Skin epidermis (tissue), 12 donors: ENCODE data around the gene GDI1.

Source experiments
- H3K27ac ChIP-seq, 21 experiments: fragments of 200-600 bp; sonication (generic) in 11 of 21; one replicate each; pipeline ENCODE4 v1.5.0; 2020; ENCODE audit warnings: mild to moderate bottlenecking in 3 of 21, inconsistent platforms in 2 of 21, moderate library complexity in 2 of 21
- H3K4me3 ChIP-seq, 7 experiments: fragments of 200-600 bp; sonication (generic) in 2 of 7; one replicate each; pipeline ENCODE4 v1.5.0; 2020; ENCODE audit warnings: inconsistent platforms in 2 of 7, mild to moderate bottlenecking in 2 of 7, moderate library complexity in 1 of 7

Gene GDI1

GRCh38 chrX:154457491-154458115 is 20.6 kb downstream of the GDI1 start:
- H3K27ac ChIP-seq, result peak overlapping the region in 18 of 21 experiments; percentile 45 to 89 (median 76)
- peak overlapping the region; percentile 23 to 59 (median 55) for H3K4me3 ChIP-seq

- Histone ChIP-seq H3K27ac (peak within 1 kb of the TSS in 20 of 21 experiments; percentile 10 to 89 (median 75)), H3K4me3 (peak within 1 kb of the TSS; percentile 34 to 59 (median 55))
Observed at GRCh38 chrX:154458116-154458953, 21.4 kb downstream of the GDI1 start, which contains the start of gene PLXNA3. Gene PLXNA3 (plus strand): TSS chrX:154458281. CDS start chrX:154460184, 1,903 bp downstream.

GRCh38 chrX:154458954-154459778 is 22.2 kb downstream of the GDI1 start:
- Histone ChIP-seq H3K27ac (peak overlapping the region in 17 of 21 experiments; percentile 10 to 89 (median 76)), H3K4me3 (peak overlapping the region; percentile 34 to 59 (median 55))

GRCh38 chrX:154459832-154460231 is 22.9 kb downstream of the GDI1 start:
- H3K4me3 ChIP-seq, result peak overlapping the region; percentile 0 to 59 (median 55)

GRCh38 chrX:154460326-154460725 is 23.4 kb downstream of the GDI1 start:
- peak overlapping the region in 2 of 7 experiments; percentile 9 to 55 for H3K4me3 ChIP-seq
- H3K27ac ChIP-seq, result no peak overlapping the region

More at GRCh38 chrX:154459832-154460231, 22.9 kb downstream of the GDI1 start:
- H3K27ac ChIP-seq, result peak overlapping the region in 1 of 21 experiments; percentile 77

- Histone ChIP-seq H3K4me3 (no peak overlapping the region), H3K27ac (no peak overlapping the region)
Observed at GRCh38 chrX:154462396-154462795, 25.4 kb downstream of the GDI1 start.

GRCh38 chrX:154463611-154464220 is 26.8 kb downstream of the GDI1 start:
- Histone ChIP-seq H3K27ac (no peak overlapping the region), H3K4me3 (no peak overlapping the region)

GRCh38 chrX:154464806-154465365 is 27.9 kb downstream of the GDI1 start:
- no peak overlapping the region for H3K4me3 ChIP-seq

GRCh38 chrX:154465601-154466000 is 28.6 kb downstream of the GDI1 start:
- Histone ChIP-seq H3K4me3 (no peak overlapping the region), H3K27ac (no peak overlapping the region)

More at GRCh38 chrX:154464806-154465365, 27.9 kb downstream of the GDI1 start:
- no peak overlapping the region for H3K27ac ChIP-seq

- H3K27ac ChIP-seq, result no peak overlapping the region
- H3K4me3 ChIP-seq, result no peak overlapping the region
Observed at GRCh38 chrX:154466036-154466435, 29.1 kb downstream of the GDI1 start.

- Histone ChIP-seq H3K27ac (no peak overlapping the region), H3K4me3 (no peak overlapping the region)
Observed at GRCh38 chrX:154466907-154467306, 30.0 kb downstream of the GDI1 start.

GRCh38 chrX:154467556-154467955 is 30.6 kb downstream of the GDI1 start:
- Histone ChIP-seq H3K4me3 (no peak overlapping the region), H3K27ac (no peak overlapping the region)

GRCh38 chrX:154468217-154468616 is 31.3 kb downstream of the GDI1 start:
- H3K27ac ChIP-seq, result no peak overlapping the region

GRCh38 chrX:154469114-154469513 is 32.2 kb downstream of the GDI1 start:
- Histone ChIP-seq H3K4me3 (no peak overlapping the region), H3K27ac (no peak overlapping the region)

More at GRCh38 chrX:154468217-154468616, 31.3 kb downstream of the GDI1 start:
- H3K4me3 ChIP-seq, result no peak overlapping the region

GRCh38 chrX:154469880-154470279 is 32.9 kb downstream of the GDI1 start:
- no peak overlapping the region for H3K4me3 ChIP-seq
- no peak overlapping the region for H3K27ac ChIP-seq

GRCh38 chrX:154470434-154470833 is 33.5 kb downstream of the GDI1 start:
- H3K27ac ChIP-seq, result no peak overlapping the region
- H3K4me3 ChIP-seq, result no peak overlapping the region

GRCh38 chrX:154470914-154471568 is 34.1 kb downstream of the GDI1 start:
- Histone ChIP-seq H3K27ac (no peak overlapping the region), H3K4me3 (no peak overlapping the region)

- H3K4me3 ChIP-seq, result no peak overlapping the region
- no peak overlapping the region for H3K27ac ChIP-seq
Observed at GRCh38 chrX:154471839-154472684, 35.1 kb downstream of the GDI1 start.
